Fibroblast of skin of back (primary cell): ENCODE results near the gene LRP1.
A peak's percentile ranks its signal among the peaks of the same experiment; 100 is the strongest.

Experiments
- DNase-seq: peaks from one replicate; pipeline ENCODE4 v3.0.0-alpha.2; 2013

LRP1 gene

DNA sequence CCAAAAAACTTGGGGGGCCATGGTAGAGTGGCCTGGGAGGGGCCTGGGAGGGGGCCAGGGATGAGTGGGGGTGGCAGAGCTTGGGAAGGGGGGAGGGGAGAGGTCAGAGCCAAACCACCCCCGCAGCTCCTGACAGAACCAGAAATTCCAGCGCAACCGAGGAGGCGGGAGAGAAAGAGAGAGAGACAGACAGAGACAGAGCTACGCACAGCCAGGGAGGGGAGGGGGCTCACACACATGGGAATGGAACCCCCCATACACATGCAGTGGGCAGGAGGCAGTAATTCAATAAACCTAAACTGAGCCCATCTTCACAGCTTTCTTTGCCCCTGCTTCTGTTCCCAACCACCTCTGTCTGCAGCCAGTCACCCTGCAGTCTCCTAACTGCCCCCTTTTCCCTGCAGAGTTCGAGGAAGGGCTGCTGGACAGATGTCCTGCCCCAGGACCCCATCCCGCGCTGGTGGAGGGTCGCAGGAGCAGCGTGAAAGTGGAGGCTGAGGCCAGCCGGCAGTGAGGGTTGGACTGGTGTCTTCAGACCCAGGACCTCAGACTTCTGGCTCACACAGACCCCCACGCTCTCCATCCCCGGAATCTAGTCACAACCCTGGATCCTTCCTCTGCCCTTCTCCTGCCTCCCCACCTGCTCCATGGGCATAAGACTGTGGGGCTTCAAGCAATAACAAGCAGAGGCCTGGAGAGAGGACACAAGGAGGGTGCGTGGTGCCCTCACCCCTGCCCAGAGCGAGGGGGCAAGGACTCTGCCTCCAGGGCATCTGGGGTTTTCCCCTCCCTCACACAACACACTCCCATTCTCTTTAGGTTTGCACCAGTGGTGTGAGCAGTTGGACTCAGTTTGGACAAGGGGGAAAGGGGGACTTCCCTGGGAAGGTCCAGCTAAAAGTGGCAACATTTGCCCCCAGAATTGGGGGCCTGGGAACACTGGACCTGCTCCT is 33.8 kb upstream of the LRP1 start:
- DNase-seq: no peak

DNA sequence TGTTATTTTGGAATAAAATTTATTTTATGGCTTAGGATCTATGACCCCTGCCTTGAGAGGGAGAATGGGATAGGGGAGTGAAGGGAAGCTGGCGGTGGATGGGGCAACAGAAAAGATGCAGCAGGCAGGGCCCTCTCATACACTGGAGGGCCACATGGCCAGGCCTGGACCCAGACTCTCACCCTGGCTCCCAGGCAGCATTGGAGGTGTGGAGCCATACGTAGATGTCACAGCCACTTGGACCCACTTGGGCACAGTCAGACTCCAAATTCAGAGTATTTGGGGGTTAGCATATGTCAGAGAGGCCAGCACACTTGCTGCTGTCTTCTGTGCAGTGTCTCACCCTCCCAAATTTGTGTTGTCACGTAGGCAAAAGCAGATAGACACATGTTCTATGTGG is 32.8 kb upstream of the LRP1 start:
- DNase-seq: no peak

DNA sequence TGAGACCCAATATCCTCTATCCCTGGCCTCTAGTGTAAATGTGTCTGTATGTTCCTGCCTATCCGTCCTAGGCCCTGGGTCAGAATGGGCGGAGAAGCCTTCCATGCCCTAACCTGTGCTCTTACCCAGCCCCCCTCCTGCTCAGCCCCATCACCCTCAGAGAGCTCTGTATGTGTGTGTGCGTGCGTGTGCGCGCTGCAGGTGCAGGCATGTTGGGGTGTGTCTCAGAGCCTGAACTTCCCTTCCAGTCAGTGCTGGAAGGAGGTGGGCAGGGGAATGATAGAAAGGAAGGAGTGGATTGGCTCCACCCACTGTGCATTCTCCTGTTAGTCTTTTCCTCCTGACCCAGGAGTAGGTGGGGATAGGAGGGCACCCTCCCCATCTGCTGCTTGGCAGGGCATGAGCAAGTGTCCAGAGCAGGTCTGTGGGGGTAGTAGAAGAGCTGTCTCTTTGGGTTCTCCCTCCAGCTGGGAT is 32.1 kb upstream of the LRP1 start:
- DNase-seq: no peak

DNA sequence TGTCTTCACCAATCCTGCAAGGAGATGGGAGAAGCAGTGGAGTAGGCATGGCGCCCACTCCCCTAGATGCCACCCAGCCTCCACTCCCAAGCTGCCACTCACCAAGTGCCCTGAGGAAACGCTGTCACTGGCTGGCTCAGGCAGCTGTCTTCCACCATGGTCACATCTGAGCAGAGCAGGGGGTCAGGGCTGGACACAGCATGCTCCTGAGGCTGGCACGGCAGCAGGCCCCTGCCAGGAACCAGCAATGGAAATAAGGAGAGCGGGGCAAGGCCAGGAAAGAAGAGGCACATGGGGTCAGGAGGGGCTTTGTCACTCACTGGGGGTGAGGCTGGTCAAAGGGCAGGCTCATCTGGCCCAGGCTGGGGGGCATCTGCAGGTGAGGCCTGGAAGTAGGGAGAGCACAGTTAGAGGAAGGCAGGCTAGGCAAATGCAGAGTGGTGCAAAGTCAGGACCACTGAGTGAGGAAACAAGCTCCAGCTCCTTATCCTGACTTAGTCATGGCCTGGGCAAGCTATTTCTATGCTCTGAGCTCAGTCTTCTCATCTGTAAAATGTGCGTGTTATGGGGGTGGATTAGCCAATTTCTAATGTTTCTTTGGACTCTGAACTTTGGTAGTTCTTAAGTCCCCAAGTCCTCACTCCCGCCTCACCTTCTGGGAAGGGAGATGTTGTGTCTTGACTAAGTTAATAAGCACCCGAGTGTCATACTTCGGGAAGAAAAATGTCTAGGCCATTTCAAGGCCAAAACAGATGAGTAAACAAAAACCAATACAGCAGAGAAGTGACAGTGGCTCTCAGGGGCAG is 31.3 kb upstream of the LRP1 start:
- no peak for DNase-seq

DNA sequence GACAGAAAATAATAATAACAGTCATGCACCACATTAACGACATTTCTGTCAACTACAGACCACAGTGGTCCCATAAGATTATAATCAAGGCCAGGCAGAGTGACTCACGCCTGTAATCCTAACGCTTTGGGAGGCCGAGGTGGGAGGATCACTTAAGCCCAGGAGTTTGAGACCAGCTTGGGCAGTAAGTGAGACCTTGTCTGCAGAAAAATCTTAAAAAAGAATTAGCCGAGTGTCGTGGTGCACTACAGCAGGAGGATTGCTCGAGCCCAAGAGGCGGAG is 30.8 kb upstream of the LRP1 start:
- DNase-seq: no peak

DNA sequence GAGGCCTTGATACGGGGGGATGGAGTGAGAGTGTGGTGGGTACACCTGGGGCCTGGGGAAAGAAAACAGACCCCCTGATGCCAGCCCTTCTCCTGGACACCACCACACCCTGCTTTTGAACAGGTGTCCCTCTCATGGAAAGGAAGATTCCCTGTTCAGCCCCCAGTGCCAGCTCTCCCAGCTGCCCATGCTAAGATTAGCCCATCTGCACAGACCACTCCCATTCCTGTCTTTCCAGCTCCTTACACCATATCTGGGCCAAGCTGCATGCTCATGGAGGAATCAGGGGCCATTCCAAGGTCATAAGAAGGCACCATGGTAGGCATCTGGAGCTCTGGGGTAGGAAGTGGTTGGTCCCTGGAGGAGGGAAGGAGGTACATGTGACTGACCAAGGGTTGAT is 29.7 kb upstream of the LRP1 start:
- no peak for DNase-seq

DNA sequence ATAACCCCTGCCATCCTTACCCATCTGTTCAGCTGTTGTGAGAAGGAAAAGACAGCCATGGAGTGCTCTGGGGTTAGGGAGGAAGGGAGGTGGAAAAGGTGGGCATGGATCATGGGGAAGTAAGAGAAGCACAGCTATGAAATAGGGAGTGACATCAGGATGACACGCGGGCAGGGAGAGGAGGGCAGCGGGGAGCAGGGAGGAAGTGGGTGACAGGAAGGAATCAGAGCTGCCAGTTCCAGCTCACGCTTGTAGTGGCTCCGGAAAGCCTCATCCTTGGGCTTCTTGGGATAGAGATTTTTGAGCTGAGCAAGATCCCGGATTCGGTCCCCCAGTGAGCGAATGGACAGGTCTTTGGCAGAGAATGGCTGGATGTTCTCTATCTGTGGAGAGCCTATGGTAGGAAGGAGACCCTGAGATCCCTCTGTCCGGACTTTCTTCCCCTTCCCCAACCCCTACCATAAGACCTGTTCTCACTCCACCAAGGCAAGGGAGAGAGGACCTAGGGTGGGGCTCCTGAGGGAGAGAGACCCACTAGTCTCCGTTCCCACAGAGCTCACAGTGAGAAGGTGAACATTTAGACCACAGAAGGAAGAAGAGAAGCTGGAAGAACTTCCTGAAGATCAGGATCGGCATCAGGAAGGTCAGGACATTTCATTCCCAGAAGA is 29.1 kb upstream of the LRP1 start:
- no peak for DNase-seq

DNA sequence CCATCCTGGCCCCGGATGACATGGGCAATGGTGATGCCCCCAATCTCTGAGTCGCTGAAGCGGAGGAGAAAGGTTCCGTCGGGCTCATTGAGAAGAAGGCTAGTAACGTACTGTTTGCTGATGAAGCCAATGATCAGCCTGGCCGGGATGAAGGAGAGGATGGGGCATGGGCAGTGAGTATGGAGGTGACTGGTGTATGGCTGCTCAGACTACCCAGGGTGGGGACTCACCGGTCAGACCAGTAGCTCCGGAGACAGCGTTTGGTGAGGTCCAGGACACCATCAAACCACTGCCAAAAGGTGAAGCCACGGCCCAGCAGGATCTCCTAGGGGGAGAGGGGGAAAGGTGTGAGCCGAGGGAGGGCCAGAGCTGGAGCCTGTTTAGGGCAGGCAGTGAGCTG is 28.5 kb upstream of the LRP1 start:
- no peak for DNase-seq

DNA sequence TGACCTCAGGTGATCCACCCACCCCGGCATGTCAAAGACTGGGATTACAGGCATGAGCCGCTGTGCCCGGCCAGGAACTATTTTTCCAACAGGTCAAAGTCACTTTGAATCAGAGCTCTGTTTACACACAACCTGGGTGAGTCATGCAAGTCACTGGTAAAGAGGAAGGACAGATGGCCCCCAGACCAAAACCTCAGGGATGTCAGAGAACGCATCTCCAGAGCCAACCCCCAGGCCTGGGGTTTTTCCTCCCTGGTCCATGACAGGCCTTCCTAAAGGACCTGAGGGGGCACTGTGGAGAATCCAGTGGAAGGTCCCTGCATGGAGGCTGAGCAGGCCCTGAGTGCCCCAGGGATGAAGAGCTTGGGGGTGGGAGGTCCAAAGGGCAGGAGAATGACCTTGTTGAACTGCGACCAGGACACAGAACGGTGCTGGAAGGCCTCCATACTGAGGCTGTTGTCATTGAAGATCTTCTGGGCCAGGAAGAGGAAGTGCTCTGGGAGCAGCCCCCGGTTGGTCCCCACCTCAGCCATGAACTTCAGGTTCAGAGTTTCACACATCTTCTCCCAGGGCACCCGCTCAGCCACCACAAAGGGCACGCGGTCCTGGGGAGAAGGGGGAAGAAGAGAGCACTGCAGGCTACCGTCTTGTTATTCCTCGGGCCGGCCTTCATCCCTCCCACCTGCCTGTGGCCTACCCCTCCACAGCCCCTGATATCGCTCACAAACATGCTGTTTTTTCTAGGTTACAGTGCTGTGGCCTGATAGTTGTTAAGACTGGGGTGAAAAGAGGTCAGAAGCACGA is 26.2 kb upstream of the LRP1 start:
- no peak for DNase-seq

DNA sequence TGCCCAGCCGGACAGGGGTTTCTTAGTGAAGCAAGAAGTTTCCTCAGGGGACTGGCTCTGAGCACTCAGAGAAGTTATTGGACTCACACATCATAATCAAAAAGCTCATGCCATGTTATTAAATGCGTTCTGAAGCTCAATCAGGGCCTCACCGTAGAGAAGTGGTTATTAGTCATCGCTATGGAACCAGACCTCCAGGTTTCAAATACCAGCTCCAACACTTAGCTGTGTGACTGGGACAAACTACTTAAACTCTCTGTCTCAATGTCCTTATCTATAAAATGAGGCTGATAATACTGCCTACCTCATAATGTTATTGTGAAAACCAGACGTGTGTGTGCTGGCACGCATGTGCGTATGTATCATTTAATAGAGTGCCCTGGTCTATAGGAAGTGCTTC is 24.4 kb upstream of the LRP1 start:
- no peak for DNase-seq

DNA sequence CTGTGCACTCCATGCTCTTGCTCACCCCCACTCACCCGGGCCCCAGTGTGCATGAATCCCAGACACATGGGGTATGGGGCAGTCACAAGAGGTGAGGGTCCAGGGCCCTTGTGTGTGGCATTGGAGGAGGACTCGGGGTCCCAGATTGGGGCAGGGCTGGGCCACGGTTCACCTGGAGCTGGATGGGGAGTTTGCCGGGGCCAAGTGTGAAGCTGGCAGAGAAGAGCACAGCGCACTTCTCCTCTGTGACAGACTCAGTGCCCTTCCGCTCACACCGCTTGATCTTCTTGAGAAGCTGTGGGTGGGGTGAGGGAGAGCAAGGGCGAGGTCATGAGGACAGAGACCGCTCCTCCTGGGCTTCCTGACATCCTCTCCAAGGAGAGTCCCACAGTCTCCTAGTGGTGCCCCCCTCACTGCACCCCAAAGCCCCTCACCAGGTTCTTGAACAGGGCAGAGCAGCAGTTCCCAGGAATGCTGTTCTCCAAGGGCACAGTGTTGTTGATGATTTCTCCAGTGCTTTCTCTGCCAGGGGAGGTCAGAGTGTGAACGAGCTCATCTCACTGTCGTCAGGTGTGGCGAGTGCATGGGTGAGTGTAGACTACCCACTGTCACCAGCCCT is 23.9 kb upstream of the LRP1 start:
- no peak for DNase-seq

DNA sequence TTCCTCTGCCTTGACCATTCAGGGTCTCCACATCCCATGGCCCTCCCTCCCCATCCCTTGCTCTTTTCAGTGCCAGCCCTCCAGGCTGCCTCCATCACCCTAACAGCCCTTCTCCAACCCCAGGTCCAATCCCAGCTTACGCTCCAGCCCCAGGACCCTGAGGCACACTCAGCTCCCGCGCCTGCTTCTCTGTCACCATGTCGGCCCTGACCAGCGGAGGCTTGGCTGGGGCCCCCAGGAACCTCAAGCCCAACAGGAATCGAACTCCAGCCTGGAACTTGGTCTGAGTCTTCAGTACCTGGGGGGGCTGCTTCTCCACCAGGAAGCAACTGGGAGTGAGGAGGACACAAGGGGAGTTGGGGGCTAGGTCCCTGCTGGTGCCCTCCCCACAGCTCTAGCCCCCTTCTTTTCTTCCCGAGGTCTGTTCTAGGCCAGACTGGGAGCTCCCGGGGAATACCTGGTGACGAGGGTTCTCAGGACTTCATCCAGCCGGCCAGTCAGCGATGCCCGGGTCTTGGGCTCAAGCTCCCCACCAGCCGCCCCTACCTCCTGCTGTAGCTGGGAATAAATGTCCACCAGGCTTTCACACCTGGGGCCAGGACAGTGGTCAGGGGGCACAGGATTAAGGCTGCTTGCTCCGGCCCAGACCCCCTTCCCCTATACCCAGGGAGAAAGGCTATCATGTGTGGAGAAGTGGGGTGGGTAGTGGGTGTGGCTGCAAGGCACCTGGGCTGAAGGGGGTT is 23.1 kb upstream of the LRP1 start:
- DNase-seq: no peak

DNA sequence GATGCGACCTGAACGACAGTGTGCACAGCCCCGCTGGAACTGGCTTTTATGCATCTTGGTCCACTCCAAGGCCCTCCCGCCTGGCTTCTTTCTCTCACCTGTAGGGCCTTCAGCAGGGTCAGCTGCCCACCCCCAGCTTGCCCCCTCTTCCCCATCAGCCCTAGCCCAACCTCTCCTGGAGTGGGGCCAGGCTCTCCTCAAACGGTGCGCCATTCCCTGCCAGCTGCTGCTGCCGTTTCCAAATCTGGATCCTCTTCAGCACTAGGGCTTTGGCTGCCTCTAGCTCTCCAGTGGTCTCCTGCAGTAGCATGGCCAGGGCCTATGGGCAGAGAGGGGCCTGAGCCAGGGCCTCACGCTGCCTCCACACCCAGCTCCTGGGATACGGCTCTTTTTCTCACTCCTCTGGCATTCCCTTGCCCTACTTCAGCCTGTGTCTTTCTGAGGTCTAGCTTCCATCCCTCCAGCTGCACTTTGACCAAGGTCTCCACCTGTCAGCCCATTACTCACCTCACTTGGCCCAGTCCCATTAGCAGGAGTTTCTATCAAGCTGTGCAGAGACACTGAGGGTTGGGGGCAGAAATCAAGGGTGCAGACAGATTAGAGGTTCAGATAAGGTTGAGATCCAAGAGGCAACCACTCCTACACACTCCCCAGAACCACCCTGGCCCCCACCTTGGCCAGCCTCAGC is 22.1 kb upstream of the LRP1 start:
- no peak for DNase-seq

DNA sequence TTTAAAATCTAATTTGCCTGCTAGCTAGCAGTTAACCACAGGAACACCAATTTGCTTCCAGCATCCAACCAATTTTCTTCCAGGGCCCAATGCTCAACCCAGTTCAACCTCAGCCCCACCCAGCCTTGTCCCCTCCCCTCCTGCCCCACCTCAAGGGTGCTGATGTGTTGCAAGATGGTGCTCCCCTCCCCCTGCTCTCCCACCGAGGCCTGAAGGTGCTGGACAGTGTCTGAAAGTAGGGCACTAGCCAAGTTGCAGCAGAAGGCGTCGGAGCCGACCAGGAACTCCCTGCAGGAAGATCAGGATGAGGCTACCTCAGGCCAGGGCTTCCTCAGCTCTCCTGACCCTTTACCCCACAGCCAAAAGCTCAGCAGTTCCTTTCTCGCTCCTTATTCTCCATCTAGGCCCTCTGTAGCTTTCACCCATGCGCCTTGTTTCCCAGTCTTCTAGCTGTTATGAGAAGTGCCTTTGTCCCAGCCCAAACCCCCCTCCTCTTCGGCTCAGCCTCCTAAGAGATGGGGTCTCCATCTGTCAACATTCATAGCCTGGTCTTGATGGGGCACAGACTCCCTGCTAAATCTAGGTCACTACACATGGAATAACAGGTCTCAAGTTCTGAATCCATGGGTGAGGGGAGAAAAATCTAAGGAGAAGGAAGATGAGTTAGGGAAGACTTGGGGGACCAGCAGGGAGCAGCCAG is 20.7 kb upstream of the LRP1 start:
- DNase-seq: no peak

DNA sequence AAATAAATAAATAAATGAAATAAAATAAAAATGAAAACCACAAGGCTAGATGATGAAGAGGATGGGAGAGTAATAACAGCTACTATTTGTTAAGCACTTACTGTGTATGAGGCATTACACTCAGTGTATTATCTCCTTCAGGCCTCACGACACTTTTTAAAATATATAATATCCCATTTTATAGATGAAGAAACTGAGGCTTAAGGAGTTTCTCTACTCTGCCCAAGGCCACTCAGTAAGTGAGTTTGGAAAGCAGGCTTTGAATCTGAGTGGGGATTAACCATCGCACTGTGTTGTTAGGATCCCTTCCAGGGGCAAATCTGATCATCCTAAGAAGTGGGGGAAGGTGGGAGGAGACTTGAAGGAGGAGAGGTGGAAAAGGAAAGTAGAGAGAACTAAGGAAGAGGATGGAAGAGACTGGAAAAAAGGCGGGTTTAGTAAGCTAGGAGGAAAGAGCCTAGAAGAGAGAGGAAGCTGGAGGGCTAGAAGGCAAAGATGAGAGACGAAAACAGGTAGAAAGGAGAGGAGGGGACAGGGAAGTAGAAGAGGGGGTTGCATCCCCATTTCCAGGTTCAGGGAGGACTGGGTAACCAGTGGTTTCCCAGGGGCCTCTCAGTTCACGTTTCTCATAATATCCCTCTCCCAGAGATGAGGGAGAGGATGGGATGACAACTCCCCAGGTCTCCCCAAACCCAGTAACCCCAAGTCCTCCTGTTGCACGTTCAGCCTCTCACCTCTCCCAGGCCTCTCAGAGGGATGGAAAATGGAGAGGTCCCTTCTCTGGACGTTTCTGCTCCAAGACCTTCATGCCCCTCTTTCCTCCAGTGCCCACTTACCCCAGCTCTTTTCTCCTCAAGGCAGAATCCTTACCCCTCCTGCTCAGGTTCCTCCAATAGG is 18.8 kb upstream of the LRP1 start:
- no peak for DNase-seq

DNA sequence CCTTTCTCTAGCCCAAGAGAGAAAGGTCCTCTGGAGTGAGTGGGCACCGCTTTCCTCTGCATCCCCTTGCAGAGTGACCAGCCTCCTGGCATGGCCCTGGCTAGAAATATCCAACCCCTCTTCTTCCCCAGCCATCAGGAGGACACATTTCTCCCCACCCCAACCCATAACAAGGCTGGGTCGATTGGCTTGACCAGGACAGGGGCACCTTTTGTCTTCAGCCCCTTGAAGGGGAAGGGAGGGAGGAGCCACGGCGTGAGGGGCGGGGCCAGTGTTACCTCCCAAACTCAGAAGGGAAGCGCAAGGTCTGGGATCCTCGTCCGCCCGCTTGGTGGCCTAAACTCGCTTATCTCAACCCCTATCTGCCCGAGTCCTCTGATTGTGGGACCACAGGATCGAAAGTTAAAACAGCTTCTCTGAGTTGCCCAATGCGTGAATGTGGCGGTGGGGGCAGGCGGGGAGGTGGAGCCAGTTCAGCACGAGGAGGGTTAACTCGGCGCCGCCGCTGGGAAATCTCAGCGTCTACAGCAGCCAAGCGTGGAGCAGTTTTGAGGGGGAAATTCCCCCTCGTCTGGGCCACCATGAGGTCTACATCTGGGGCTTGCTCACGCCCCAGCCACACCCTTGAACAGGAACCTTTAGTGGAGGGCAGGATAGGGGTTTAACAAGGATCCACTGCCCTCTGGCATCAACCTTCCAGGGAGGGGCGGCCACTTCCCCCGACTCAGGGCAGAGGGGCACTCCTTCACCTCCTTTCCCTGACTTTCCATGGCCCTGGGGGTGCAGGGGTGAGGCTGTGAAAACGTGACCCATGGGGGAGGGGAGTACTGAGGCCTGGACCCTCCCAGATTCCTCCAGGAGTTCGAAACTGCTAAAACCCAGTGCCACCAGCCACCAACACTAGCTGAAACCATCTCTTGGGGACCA is 17.9 kb upstream of the LRP1 start:
- peak; percentile 58 for DNase-seq

DNA sequence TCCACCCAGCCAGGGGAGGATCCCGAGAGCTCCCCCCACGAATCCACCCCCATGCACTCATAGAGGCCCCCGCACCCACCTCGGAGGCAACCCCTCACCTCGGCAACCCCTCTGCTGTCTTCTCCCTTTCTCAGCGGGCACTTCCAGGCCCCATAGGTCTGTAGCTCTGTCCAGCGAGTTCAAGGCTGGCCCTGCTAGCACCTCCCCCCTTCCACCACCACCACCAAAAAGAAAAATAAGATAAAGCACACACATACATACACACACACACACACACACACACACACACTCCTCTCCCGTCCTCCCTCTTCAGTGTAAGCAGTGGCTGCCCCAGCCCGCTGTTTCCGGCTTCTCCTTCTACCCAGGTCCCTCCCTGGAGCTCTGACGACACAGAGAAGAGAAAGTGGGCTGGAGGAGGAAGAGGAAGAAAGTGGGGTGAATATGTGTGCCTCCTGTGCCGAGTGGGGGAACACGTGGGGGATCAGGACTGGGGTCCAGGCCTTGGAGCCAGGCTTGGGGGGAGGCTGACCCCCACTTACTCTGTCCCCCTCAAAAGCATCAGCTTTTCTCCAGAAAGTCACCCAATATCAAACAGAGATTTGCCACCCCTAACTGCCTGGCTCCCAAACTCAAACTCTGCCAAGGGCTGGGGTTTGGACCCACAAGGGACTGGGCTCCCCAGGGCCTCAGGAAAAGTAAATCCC is 17.1 kb upstream of the LRP1 start, which contains the start of gene STAT6:
Gene STAT6 (minus strand): TSS at position 332 of the 704 bp plus-strand sequence. CDS start 3,084 bp downstream, outside the sequence.
- peak; percentile 89 for DNase-seq
